Endometrium (tissue), 2 donors: ENCODE measurements around the gene CDKL1.
"Not testable (repeated sequence)": the region's sequence is repeated elsewhere in the genome, so short reads cannot be mapped to it uniquely, and the experiment has no call there.

ENCODE experiments used
- FAIRE-seq: peaks from 2 replicates; lab custom pipeline; 2012; peaks lifted over from hg19 to GRCh38; lab: Jason Lieb, UNC
- donor health status: control.
- donor health status: control.

Gene CDKL1

GRCh38 chr14:50387548-50387947 is 9.1 kb downstream of the CDKL1 start:
- FAIRE-seq, result no peak

- no peak for FAIRE-seq
Observed at GRCh38 chr14:50383618-50384225, 13.0 kb downstream of the CDKL1 start.

- no peak for FAIRE-seq
Observed at GRCh38 chr14:50381823-50382287, 14.8 kb downstream of the CDKL1 start.

GRCh38 chr14:50381008-50381407 is 15.7 kb downstream of the CDKL1 start:
- no peak for FAIRE-seq

- no peak for FAIRE-seq
Observed at GRCh38 chr14:50380455-50380854, 16.2 kb downstream of the CDKL1 start.

- no peak for FAIRE-seq
Observed at GRCh38 chr14:50379563-50379962, 17.1 kb downstream of the CDKL1 start.

GRCh38 chr14:50377550-50378085 is 19.1 kb downstream of the CDKL1 start:
- no peak for FAIRE-seq

GRCh38 chr14:50375760-50376159 is 20.9 kb downstream of the CDKL1 start:
- FAIRE-seq, result no peak

- no peak for FAIRE-seq
Observed at GRCh38 chr14:50373959-50374358, 22.7 kb downstream of the CDKL1 start.

GRCh38 chr14:50371546-50371945 is 25.1 kb downstream of the CDKL1 start:
- no peak for FAIRE-seq

- FAIRE-seq, result no peak
Observed at GRCh38 chr14:50366589-50366988, 30.1 kb downstream of the CDKL1 start.

- no peak for FAIRE-seq
Observed at GRCh38 chr14:50366115-50366514, 30.6 kb downstream of the CDKL1 start.

- FAIRE-seq, result not testable (repeated sequence)
Observed at GRCh38 chr14:50365572-50365971, 31.1 kb downstream of the CDKL1 start.

- no peak for FAIRE-seq
Observed at GRCh38 chr14:50364792-50365191, 31.9 kb downstream of the CDKL1 start.

- FAIRE-seq, result no peak
Observed at GRCh38 chr14:50363714-50364111, 33.0 kb downstream of the CDKL1 start.

- FAIRE-seq, result no peak
Observed at GRCh38 chr14:50362764-50363713, 33.6 kb downstream of the CDKL1 start.

GRCh38 chr14:50361473-50362403 is 34.9 kb downstream of the CDKL1 start:
- not testable (repeated sequence) for FAIRE-seq

- no peak for FAIRE-seq
Observed at GRCh38 chr14:50360851-50361250, 35.8 kb downstream of the CDKL1 start.

- FAIRE-seq, result no peak
Observed at GRCh38 chr14:50360093-50360492, 36.6 kb downstream of the CDKL1 start.

GRCh38 chr14:50359631-50360030 is 37.0 kb downstream of the CDKL1 start:
- FAIRE-seq, result no peak

- FAIRE-seq, result no peak
Observed at GRCh38 chr14:50357753-50358395, 38.8 kb downstream of the CDKL1 start.
